Mesenchymal stem cell (in vitro differentiated cells and primary cell): ENCODE results near the gene ZBTB9.
A peak's percentile ranks its signal among the peaks of the same experiment; 100 is the strongest.

Experiments used
- DNase-seq: peaks from one replicate; pipeline ENCODE4 v3.0.0-alpha.2; 2013
- H2AFZ ChIP-seq: one replicate; pipeline ENCODE4 v1.6.1; 2013; ENCODE audit warnings: low read depth, mild to moderate bottlenecking, control low read depth, inconsistent platforms, low read length, moderate library complexity
- H2AK5ac ChIP-seq: 2 replicates; pipeline ENCODE4 v1.6.1; 2013; ENCODE audit warnings: low read length, moderate library complexity, mild to moderate bottlenecking, inconsistent platforms; ENCODE audit not compliant: severe bottlenecking
- H2BK120ac ChIP-seq: one replicate; pipeline ENCODE4 v1.6.1; 2013; ENCODE audit warnings: low read depth, mild to moderate bottlenecking, inconsistent platforms, low read length, moderate library complexity
- H2BK12ac ChIP-seq, 2 experiments: one replicate each; pipeline ENCODE4 v1.6.1; 2013; ENCODE audit warnings: inconsistent platforms in 2 of 2, low read length in 2 of 2, mild to moderate bottlenecking in 2 of 2, moderate library complexity in 2 of 2, control low read depth in 1 of 2
- H2BK15ac ChIP-seq: one replicate; pipeline ENCODE4 v1.6.1; 2013; ENCODE audit warnings: mild to moderate bottlenecking, low read depth, inconsistent platforms; ENCODE audit not compliant: poor library complexity, severe bottlenecking
- H2BK5ac ChIP-seq: 2 replicates; pipeline ENCODE4 v1.6.1; 2013; ENCODE audit warnings: low read depth, mild to moderate bottlenecking, low read length, control low read depth, inconsistent platforms; ENCODE audit not compliant: poor library complexity, severe bottlenecking
- H3K14ac ChIP-seq, 2 experiments: one replicate each; pipeline ENCODE4 v1.6.1; 2013; ENCODE audit warnings: inconsistent platforms in 2 of 2, low read length in 2 of 2, control low read depth in 1 of 2, mild to moderate bottlenecking in 1 of 2, moderate library complexity in 1 of 2
- H3K18ac ChIP-seq, 2 experiments: one replicate each; pipeline ENCODE4 v1.6.1; 2013; ENCODE audit warnings: inconsistent platforms in 2 of 2, low read length in 2 of 2, control low read depth in 1 of 2, low read depth in 1 of 2, mild to moderate bottlenecking in 1 of 2
- H3K23ac ChIP-seq, 2 experiments: one replicate each; pipeline ENCODE4 v1.6.1; 2013; ENCODE audit warnings: inconsistent platforms in 2 of 2, low read length in 2 of 2, mild to moderate bottlenecking in 2 of 2, moderate library complexity in 2 of 2, control low read depth in 1 of 2
- H3K27ac ChIP-seq: 2 replicates; pipeline ENCODE4 v1.5.1; 2013; ENCODE audit warnings: mild to moderate bottlenecking, moderate library complexity, low read length, control low read depth, inconsistent platforms; ENCODE audit not compliant: poor library complexity, severe bottlenecking
- H3K27me3 ChIP-seq, 2 experiments: 2 replicates each; pipeline versions ENCODE4 v1.6.1 to v1.7.0; 2013; ENCODE audit warnings: low read length in 2 of 2, mild to moderate bottlenecking in 2 of 2, moderate library complexity in 2 of 2, control low read depth in 1 of 2, inconsistent platforms in 1 of 2; ENCODE audit not compliant: control insufficient read depth in 1 of 2, insufficient read depth in 1 of 2
- H3K36me3 ChIP-seq, 2 experiments: 2 replicates each; pipeline versions ENCODE4 v1.6.1 to v1.7.0; 2013; ENCODE audit warnings: low read length in 2 of 2, control low read depth in 1 of 2, inconsistent platforms in 1 of 2, low read depth in 1 of 2, mild to moderate bottlenecking in 1 of 2; ENCODE audit not compliant: insufficient read depth in 2 of 2, control insufficient read depth in 1 of 2
- H3K4ac ChIP-seq, 2 experiments: one replicate each; pipeline ENCODE4 v1.6.1; 2013; ENCODE audit warnings: inconsistent platforms in 2 of 2, low read length in 2 of 2, mild to moderate bottlenecking in 2 of 2, moderate library complexity in 2 of 2, control low read depth in 1 of 2, low read depth in 1 of 2
- H3K4me1 ChIP-seq: 2 replicates; pipeline ENCODE4 v1.6.1; 2013; ENCODE audit warnings: low read depth, low read length, control low read depth; ENCODE audit not compliant: control insufficient read depth, insufficient read depth
- H3K4me2 ChIP-seq: 2 replicates; pipeline ENCODE4 v1.6.1; 2013; ENCODE audit warnings: low read length, mild to moderate bottlenecking, inconsistent platforms; ENCODE audit not compliant: poor library complexity, severe bottlenecking
- H3K4me3 ChIP-seq, 2 experiments: 2 replicates each; pipeline versions ENCODE4 v1.5.1 to v1.7.0; 2013; ENCODE audit warnings: low read length in 2 of 2, mild to moderate bottlenecking in 2 of 2, control low read depth in 1 of 2, low read depth in 1 of 2; ENCODE audit not compliant: insufficient read depth in 1 of 2
- H3K79me1 ChIP-seq: replicated peaks from 2 replicates; pipeline ENCODE4 v1.6.1; 2013; ENCODE audit warnings: mild to moderate bottlenecking, control low read depth, low read length, inconsistent platforms; ENCODE audit not compliant: poor library complexity, severe bottlenecking
- H3K9ac ChIP-seq: 2 replicates; pipeline ENCODE4 v1.7.0; 2013; ENCODE audit warnings: mild to moderate bottlenecking, low read length, moderate library complexity
- H3K9me3 ChIP-seq: 2 replicates; pipeline ENCODE4 v1.7.0; 2013; ENCODE audit warnings: mild to moderate bottlenecking, low read length; ENCODE audit not compliant: control insufficient read depth
- H4K8ac ChIP-seq: one replicate; pipeline ENCODE4 v1.6.1; 2013; ENCODE audit warnings: inconsistent platforms, mild to moderate bottlenecking, low read length, moderate library complexity
- H4K91ac ChIP-seq: one replicate; pipeline ENCODE4 v1.6.1; 2013; ENCODE audit warnings: mild to moderate bottlenecking, low read length, inconsistent platforms
- WGBS: methylation state at CpG from one replicate; pipeline ENCODE4 v1.1.7; 2013; ENCODE audit warnings: mixed read lengths; 5-methylcytosine and 5-hydroxymethylcytosine counted together

ZBTB9 gene

GRCh38 chr6:33432546-33432945, 21.8 kb upstream of the ZBTB9 start:
- Histone ChIP-seq H3K9ac (no peak overlapping the region), H3K4me2 (no peak overlapping the region), H2AK5ac (no peak overlapping the region), H3K27me3 (no peaks in the 10 kb centered on the region), H2BK5ac (no peak overlapping the region), H4K91ac (no peak overlapping the region), H2BK15ac (peak overlapping the region; percentile 52), H3K79me1 (peaks cover 32% of the 10 kb centered on the region), H3K4me1 (peaks cover 47% of the 10 kb centered on the region), H3K4ac (no peak overlapping the region), H3K23ac (no peak overlapping the region), H3K4me3 (no peak overlapping the region), H3K14ac (no peak overlapping the region), H3K36me3 (peaks cover 35 to 47% of the 10 kb centered on the region in 2 experiments), H4K8ac (no peak overlapping the region), H3K27ac (no peak overlapping the region), H3K9me3 (no peaks in the 10 kb centered on the region), H3K18ac (no peak overlapping the region), H2BK12ac (no peak overlapping the region), H2BK120ac (no peak overlapping the region), H2AFZ (no peak overlapping the region)
- 72% methylated on average over 10 of the region's 10 CpGs for WGBS
- no peak for DNase-seq

GRCh38 chr6:33433001-33433543, 21.3 kb upstream of the ZBTB9 start:
- Histone ChIP-seq H3K36me3 (peaks cover 40 to 51% of the 10 kb centered on the region in 2 experiments), H2BK15ac (no peak overlapping the region), H3K4me2 (no peak overlapping the region), H2AK5ac (no peak overlapping the region), H2BK5ac (no peak overlapping the region), H3K4me1 (peaks cover 46% of the 10 kb centered on the region), H3K4ac (no peak overlapping the region), H2BK12ac (peak overlapping the region in 1 of 2 experiments; percentile 72), H2AFZ (no peak overlapping the region), H4K91ac (no peak overlapping the region), H3K27me3 (no peaks in the 10 kb centered on the region), H3K79me1 (peaks cover 33% of the 10 kb centered on the region), H3K9ac (no peak overlapping the region), H4K8ac (no peak overlapping the region), H3K18ac (no peak overlapping the region), H3K23ac (peak overlapping the region in 1 of 2 experiments; percentile 57), H2BK120ac (no peak overlapping the region), H3K14ac (no peak overlapping the region), H3K27ac (no peak overlapping the region), H3K4me3 (no peak overlapping the region), H3K9me3 (no peaks in the 10 kb centered on the region)
- WGBS, result 100% methylated on average over 1 of the region's 1 CpG
- DNase-seq, result no peak

- 5% methylated on average over 13 of the region's 17 CpGs for WGBS
- Histone ChIP-seq H2BK120ac (no peak overlapping the region), H3K14ac (no peak overlapping the region)
These were observed 20.7 kb upstream of the ZBTB9 start for GRCh38 chr6:33433544-33434191.

GRCh38 chr6:33434961-33435360, 19.4 kb upstream of the ZBTB9 start:
- Histone ChIP-seq H2AFZ (no peak overlapping the region), H3K36me3 (peaks cover 52 to 65% of the 10 kb centered on the region in 2 experiments), H4K8ac (no peak overlapping the region), H3K23ac (no peak overlapping the region), H3K79me1 (peaks cover 39% of the 10 kb centered on the region), H2BK15ac (no peak overlapping the region), H2AK5ac (no peak overlapping the region), H3K18ac (no peak overlapping the region), H4K91ac (no peak overlapping the region), H3K9ac (no peak overlapping the region), H3K27ac (no peak overlapping the region), H3K4me3 (no peak overlapping the region), H3K4me1 (peaks cover 34% of the 10 kb centered on the region), H2BK120ac (no peak overlapping the region), H3K14ac (no peak overlapping the region), H3K4ac (no peak overlapping the region), H3K4me2 (no peak overlapping the region), H2BK5ac (no peak overlapping the region), H2BK12ac (no peak overlapping the region), H3K27me3 (no peaks in the 10 kb centered on the region), H3K9me3 (no peaks in the 10 kb centered on the region)
- WGBS, result 95% methylated on average over 4 of the region's 4 CpGs
- DNase-seq, result no peak

More at GRCh38 chr6:33433544-33434191, 20.7 kb upstream of the ZBTB9 start:
- no peak overlapping the region for H2AK5ac ChIP-seq
- H2BK12ac ChIP-seq, result peak overlapping the region in 1 of 2 experiments; percentile 72
- H3K36me3 ChIP-seq, result peaks cover 46 to 57% of the 10 kb centered on the region in 2 experiments
- H3K23ac ChIP-seq, result peak overlapping the region in 1 of 2 experiments; percentile 57
- no peak overlapping the region for H3K4me3 ChIP-seq
- H4K8ac ChIP-seq, result no peak overlapping the region
- peak; percentile 80 for DNase-seq
- no peak overlapping the region for H3K18ac ChIP-seq
- H3K9ac ChIP-seq, result peak overlapping the region; percentile 15
- no peak overlapping the region for H3K4ac ChIP-seq
- H2BK15ac ChIP-seq, result no peak overlapping the region
- no peaks in the 10 kb centered on the region for H3K9me3 ChIP-seq
- H4K91ac ChIP-seq, result no peak overlapping the region
- H3K27ac ChIP-seq, result no peak overlapping the region
- no peak overlapping the region for H2AFZ ChIP-seq
- peaks cover 40% of the 10 kb centered on the region for H3K4me1 ChIP-seq
- peaks cover 37% of the 10 kb centered on the region for H3K79me1 ChIP-seq
- H2BK5ac ChIP-seq, result no peak overlapping the region
- no peaks in the 10 kb centered on the region for H3K27me3 ChIP-seq
- no peak overlapping the region for H3K4me2 ChIP-seq
